HPDE6-E6E7 (cell line): ENCODE results near the gene FIGNL1.
"Not testable (repeated sequence)": the region's sequence is repeated elsewhere in the genome, so short reads cannot be mapped to it uniquely, and the experiment has no call there.

Experiments
- DNase-seq: peaks from one replicate; pipeline ENCODE4 v3.0.0; 2011; ENCODE audit warnings: missing footprints; ENCODE audit errors: extremely low spot score

The FIGNL1 gene

DNA sequence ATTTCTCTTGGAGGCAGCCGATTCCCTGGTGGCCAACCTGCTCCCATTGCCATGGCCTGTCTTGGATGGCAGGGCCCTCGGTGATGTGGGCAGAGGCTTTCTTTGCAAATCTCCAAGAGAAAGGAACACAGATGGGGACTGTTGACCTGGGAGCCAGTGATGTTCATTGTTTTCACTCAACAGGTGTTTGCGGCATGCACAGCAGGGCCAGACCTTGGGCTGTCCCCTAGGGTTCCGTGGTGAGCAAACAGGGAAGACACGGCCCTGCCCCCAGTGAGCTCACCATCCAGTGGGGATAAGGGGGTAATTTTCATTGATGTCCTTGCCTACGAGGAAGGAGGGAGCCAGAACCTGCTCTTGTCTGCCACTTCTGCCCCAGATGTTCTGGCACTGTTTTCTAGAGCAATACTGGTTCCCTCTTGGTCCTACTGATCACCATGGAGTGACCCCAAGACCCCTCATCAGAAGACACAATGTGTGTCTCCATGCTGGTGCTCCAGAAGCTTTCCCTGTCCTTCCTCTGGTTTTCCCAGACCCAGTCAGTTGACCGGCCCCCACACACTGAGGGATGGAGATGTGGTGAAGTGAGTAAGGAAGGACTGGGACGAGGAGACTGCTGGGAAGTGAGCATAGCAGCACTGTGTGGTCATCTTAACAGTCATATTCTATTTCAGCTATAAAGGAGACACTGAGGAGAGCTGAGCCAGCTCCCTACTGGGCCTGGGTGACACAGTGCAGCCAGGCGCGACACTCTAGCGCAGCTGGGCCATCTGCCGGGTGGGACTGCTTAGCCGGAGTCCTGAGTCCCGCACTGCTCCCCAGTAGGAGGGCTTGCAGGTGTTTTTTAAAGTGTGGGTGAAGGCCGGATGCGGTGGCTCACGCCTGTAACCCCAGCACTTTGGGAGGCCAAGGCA is 20.4 kb upstream of the FIGNL1 start:
- no peak for DNase-seq

DNA sequence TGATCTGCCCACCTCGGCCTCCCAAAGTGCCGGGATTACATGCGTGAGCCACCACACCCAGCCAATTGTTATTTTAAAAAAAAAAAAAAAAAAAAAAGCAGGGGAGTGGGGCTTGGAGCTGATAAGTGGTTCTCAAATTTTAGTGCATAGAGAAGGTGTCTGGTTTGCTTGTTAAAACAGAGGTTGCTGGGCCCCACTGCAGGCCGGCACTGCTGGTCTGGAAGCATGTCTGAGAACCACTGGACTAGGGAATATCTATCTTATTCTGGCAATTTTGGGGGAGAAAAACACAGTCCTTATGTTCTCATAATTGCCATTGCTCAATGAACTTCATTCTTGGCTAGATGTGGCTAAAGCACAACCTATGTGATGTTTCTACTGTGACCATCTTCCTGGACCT is 19.0 kb upstream of the FIGNL1 start:
- DNase-seq = no peak

DNA sequence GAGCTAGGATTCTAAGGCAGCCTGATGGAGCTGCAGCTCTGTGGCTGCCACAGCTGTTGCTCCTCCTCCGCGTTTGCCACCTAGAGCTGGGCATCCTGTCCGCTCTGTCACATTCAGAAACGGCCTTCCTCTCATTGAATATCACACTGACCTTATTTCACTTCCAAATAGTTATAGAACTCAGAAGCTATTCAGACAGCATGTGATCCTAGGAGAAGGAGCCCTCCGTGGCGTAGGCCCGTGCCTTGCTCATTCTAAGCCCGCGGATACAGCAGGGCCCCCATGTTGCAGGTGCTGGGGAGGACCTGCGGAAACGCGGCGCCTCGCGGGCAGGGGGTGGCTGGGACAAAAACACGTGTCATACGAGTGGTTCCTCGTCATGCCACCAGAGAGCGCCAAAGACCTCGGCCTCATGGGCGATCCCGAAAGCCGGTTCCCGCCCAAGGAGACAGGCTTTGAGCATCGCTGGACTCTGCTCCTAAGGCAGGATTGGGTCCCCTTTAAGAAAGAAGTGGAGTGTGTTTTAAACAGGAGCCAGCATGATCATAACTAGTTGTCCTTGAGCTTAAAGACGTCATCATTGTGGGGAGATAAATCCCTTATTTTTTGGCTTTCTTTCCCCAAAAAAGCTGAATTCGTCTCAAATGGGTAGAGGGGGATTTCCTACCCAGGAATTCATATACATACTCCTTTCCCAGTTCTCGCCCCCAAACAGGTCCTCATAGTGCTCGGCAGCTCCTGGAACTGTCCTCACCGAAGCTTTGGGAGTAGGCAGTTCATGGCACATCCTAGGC is 17.9 kb upstream of the FIGNL1 start:
- DNase-seq = peak; percentile 79

DNA sequence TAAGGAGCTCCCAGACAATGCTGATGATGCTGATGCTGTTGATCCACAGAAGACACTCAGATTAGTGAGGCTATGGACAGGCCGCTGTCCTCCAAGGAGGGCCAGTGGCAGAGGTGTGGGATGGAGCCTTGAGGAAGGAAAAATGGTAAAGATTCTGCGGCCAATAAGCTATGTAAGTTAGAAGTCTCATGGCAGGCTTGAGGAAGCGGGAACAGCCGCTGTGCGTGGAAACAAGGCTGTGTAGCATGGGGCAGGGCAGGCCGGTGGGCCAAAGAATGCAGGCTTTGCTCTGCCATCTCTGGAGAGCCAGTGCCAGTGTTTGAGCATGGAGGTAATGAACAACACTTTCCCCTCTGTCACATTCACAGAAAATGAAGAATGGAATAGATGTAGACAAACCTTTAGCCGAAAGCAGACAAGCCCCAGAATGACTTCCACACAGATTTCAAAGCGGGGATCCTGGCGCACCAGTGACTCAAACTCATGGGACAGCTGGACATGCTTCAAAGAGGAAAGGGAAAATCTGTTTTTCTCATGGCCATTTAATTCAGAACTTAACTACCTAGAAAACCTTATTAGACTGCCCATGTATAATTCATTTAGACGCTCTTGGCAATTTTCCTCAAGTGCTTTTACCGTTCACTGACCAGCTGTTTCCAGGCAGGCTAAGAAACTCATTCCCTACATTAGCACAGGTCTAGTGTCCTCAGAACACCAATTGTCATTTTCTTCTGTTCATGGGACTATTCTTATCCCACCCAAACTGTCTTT is 16.9 kb upstream of the FIGNL1 start:
- DNase-seq = no peak

DNA sequence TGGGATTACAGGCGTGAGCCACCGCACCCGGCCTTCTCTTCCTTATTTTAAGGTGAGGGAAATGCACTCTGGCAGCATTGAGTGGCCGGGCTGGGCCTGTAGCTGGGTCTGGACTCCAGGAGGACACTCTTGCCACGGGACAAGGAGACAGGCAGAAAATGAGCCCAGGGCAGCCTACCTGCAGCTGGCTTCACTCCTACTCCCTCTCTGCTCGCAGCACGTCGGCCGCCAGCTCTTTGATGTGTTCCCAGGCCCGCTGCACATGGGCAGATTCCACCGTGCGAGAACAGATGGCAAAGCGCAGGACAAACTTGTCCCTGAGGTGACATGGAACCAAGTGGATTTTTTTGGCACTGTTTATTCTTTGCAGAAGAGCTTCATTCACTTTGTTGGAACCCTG is 12.9 kb upstream of the FIGNL1 start:
- no peak for DNase-seq

- no peak for DNase-seq
These were observed 12.2 kb upstream of the FIGNL1 start for GRCh38 chr7:50462361-50462760.

- no peak for DNase-seq
These were observed 11.5 kb upstream of the FIGNL1 start for GRCh38 chr7:50461695-50462094.

DNA sequence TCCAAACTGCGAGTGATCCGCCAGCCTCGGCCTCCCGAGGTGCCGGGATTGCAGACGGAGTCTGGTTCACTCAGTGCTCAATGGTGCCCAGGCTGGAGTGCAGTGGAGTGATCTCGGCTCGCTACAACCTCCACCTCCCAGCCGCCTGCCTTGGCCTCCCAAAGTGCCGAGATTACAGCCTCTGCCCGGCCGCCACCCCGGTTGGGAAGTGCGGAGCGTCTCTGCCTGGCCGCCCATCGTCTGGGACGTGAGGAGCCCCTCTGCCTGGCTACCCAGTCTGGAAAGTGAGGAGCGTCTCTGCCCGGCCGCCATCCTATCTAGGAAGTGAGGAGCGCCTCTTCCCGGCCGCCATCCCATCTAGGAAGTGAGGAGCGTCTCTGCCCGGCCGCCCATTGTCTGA is 9.0 kb upstream of the FIGNL1 start:
- DNase-seq = not testable (repeated sequence)

DNA sequence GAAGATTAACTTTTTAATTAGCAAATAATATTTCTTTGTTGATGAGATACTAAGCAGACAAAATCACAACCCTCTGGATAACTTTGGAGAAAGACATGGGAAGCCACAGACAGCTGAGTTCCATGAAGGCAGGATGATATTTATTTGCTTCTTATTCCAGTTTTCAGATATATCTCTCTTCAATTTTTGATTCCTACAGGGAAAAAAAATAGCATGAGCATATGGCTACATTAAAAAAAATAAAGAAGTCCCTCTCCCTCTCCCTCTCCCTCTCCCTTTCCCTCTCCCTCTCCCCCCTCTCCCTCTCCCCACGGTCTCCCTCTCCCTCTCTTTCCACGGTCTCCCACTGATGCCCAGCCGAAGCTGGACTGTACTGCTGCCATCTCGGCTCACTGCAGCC is 8.5 kb upstream of the FIGNL1 start:
- DNase-seq = not testable (repeated sequence)

DNA sequence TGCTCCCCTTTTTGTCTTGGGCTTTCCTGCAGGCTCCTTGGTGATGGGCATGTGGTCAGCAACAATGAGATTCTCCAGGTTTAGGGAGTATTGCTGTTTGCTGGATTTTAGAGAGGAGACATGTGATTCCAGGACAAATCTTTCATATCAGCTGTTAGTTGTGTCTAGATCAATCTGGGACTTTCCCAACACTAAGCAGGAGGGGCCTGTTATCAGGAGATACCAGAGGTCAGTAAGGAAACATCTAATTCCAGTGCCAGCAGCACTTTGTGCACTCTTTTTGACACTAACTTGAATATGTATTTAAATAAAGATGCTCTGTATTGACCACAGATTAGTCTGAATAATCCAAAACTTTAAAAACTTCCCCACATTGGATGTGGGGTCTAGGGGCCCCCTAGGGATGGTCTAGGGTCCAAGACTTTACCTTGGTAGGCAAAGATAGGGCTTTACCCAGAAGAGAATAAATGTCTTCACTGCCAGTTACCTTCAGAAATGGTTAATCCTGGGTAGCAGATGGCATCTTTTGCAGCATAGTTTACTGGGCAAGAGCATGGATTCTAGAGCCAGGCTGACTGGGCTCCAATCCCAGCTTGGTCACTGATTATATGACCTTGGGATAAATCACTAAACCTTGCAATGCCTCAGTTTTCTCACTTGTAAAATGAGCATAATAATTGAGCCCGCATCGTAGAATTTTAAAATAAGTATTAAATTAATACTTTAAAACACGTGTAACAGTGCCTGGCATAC is 6.4 kb upstream of the FIGNL1 start:
- no peak for DNase-seq

- no peak for DNase-seq
These were observed 5.5 kb upstream of the FIGNL1 start for GRCh38 chr7:50455658-50456057.

- DNase-seq = no peak
These were observed 4.8 kb upstream of the FIGNL1 start for GRCh38 chr7:50454968-50455367.

DNA sequence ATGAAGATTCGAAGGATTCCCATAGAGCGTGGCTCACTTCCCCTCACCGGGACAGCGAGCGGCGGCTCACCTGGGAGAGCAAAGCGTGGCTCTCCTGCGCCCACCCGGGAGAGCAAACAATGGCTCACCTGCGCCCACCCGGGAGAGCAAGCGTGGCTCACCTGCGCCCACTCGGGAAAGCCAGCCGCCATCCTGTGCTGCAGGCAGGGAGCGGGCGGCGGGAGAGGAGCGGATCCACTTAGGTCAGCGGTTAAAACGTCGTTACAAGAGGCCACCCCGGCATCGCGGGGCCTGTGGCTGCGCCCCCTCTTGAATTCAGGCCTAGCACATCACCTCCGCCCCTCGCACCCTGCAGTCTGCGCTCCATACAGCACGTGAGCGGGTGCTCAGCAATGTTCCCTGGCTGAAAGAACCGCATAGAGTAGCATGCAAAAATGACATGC is 461 bp upstream of the FIGNL1 start:
- DNase-seq = no peak

DNA sequence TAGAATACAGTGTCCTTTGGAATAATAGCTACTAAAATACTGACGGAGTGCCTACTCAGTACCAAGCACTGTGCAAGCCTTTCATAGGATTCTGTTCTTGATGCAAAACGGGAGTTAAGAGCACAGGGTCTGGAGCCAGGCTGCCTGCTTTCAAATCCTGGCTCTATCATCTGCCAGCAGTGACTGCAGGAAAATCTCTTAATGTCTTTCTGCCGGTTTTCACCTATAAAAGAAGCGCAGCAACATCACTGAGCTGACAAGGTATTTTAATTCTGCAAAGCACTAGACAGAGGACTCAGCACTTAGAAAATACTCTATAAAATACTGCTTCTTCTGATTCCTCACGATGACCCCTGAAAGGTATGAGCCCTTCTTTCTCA is 659 bp downstream of the FIGNL1 start:
- no peak for DNase-seq

GRCh38 chr7:50448823-50449222 is 1.3 kb downstream of the FIGNL1 start:
- no peak for DNase-seq

DNA sequence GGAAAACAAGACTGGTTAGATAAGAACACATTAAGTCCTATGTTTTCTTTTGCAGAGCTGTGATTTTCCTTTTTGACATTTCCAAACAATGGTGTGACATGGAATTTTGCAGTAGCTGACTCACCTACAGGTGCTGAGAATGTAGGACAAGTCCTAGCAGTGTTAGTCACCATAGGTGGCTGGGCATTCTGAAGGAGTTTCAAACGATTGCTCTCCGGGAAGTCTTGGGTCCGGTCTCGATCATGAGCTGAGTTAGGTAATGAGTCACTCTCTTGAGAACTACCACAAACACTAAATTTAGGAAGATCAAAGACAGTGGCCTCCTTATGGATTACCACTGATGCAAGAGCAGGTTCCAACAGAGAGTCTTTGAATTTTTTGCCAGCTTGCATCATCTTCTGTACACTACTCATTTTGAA is 3.6 kb downstream of the FIGNL1 start:
- peak; percentile 83 for DNase-seq

- peak; percentile 44 for DNase-seq
These were observed 13.9 kb downstream of the FIGNL1 start for GRCh38 chr7:50436133-50436806.

DNA sequence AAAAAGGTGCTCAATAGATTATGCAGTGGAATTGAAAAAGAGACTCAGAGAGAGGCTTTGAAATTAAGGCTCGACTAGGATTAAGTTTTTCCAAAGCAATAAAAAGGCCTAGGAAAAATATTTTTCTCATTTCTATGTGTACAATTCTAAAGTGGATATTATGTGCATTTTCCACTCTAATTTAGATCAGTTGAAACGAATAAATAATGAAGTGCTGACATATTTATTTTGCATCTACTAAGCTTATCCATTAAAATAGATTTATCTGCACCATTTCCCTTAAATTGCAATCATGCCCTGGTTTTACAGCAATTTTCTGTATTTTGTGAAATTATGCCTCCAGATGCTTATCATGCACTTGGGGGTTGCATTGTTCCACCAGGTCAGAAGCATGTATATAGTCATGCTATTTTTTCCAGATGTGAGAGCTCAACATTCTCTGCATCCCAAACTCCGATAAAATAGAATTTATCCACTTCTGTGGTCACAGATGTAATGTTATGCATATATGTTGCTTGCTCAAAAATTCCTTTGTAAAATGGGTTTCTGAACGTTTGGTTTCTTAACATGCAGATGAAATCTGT is 18.3 kb downstream of the FIGNL1 start:
- no peak for DNase-seq

GRCh38 chr7:50431316-50431715 is 18.8 kb downstream of the FIGNL1 start:
- no peak for DNase-seq

GRCh38 chr7:50428911-50429310 is 21.2 kb downstream of the FIGNL1 start:
- no peak for DNase-seq
